Measurements from ENCODE around the gene ATP6V0A4.
A peak's percentile ranks its signal among the peaks of the same experiment; 100 is the strongest.
"Not testable (repeated sequence)": the region's sequence is repeated elsewhere in the genome, so short reads cannot be mapped to it uniquely, and the experiment has no call there.

Gene ATP6V0A4

GRCh38 chr7:138748666-138749065, 49.3 kb downstream of the ATP6V0A4 start:
- DNase-seq: no peak

- no peak for DNase-seq
Observed at GRCh38 chr7:138746073-138746472, 51.9 kb downstream of the ATP6V0A4 start.

- no peak for DNase-seq
Observed at GRCh38 chr7:138745189-138745588, 52.8 kb downstream of the ATP6V0A4 start.

GRCh38 chr7:138741453-138741735, 56.6 kb downstream of the ATP6V0A4 start:
- no peak for DNase-seq

GRCh38 chr7:138739859-138740258, 58.1 kb downstream of the ATP6V0A4 start:
- DNase-seq: no peak

- DNase-seq: peak; percentile 60
Observed at GRCh38 chr7:138738551-138739335, 59.3 kb downstream of the ATP6V0A4 start.

- no peak for DNase-seq
Observed at GRCh38 chr7:138738114-138738513, 59.9 kb downstream of the ATP6V0A4 start.

- no peak for DNase-seq
Observed at GRCh38 chr7:138735399-138735798, 62.6 kb downstream of the ATP6V0A4 start.

- not testable (repeated sequence) for DNase-seq
Observed at GRCh38 chr7:138731733-138732132, 66.3 kb downstream of the ATP6V0A4 start.

GRCh38 chr7:138729444-138729843, 68.6 kb downstream of the ATP6V0A4 start:
- DNase-seq: no peak

- DNase-seq: no peak
Observed at GRCh38 chr7:138727336-138728099, 70.5 kb downstream of the ATP6V0A4 start.

- DNase-seq: no peak
Observed at GRCh38 chr7:138726288-138726687, 71.7 kb downstream of the ATP6V0A4 start.

GRCh38 chr7:138720286-138720685, 77.7 kb downstream of the ATP6V0A4 start:
- DNase-seq: no peak

GRCh38 chr7:138716889-138717288, 81.1 kb downstream of the ATP6V0A4 start:
- DNase-seq: no peak

GRCh38 chr7:138713191-138713590, 84.8 kb downstream of the ATP6V0A4 start:
- no peak for DNase-seq

- DNase-seq: no peak
Observed at GRCh38 chr7:138712652-138713051, 85.3 kb downstream of the ATP6V0A4 start.

- DNase-seq: no peak
Observed at GRCh38 chr7:138710536-138711385, 87.2 kb downstream of the ATP6V0A4 start.

- DNase-seq: no peak
Observed at GRCh38 chr7:138705167-138705566, 92.8 kb downstream of the ATP6V0A4 start.

- DNase-seq: no peak
Observed at GRCh38 chr7:138701537-138701923, 96.5 kb downstream of the ATP6V0A4 start.

GRCh38 chr7:138700857-138701536, 97.0 kb downstream of the ATP6V0A4 start, which contains the start of gene SVOPL:
SVOPL (minus strand) TSS chr7:138701362; CDS start chr7:138679045, 22,317 bp downstream.
- DNase-seq: no peak

GRCh38 chr7:138699661-138700060, 98.3 kb downstream of the ATP6V0A4 start:
- DNase-seq: no peak

GRCh38 chr7:138698281-138698680, 99.7 kb downstream of the ATP6V0A4 start:
- no peak for DNase-seq
